ENCODE data around the gene NAA80. TPM values are rescaled to one million over a fixed set of nuclear protein-coding genes. Genes with fewer than 3 reads are reported as not detected.

Gene NAA80
- total and polyA plus RNA-seq, 2 of the 8 experiments (the other 6 are each of a cell fraction or from before 2014, with no cell fraction given): 11.3 to 16.7 TPM

DNA sequence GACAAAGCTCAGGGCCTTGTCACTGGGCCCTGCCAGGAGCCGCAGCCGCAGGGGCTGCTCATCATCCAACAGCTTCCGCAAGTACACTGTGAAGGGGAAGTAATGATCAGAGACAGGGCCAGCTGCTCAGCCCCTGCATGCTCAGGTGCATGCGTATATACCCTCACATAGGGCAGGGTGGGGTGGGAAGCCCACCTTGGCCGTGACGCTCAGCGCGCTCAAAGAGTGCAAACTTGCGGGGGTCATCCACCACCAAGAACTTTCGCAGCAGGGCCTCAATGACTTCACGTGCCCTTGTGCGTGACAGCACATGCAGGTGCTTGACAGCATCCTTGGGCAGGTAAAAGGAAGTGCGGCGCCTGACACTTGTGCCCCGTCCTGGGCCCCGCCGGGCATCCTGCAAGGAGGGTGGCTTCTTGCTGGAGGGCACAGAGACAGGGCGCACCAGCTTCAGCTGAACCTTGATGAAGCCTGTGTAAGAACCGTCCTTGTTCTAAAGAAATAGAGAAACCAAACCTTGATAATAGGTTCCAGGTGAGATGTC, 32.2 kb upstream of the NAA80 start:
- 94% methylated on average over 19 of the region's 19 CpGs; no CpG with 5 or more reads in 1 of the 2 experiments for WGBS, 2 experiments (ENCODE audit: extremely low coverage in 1 of 2, insufficient coverage in 1 of 2, insufficient read length in 1 of 2, insufficient replicate concordance in 2 of 2, low coverage in 1 of 2, low lambda C conversion rate in 2 of 2, missing lambda C conversion rate in 1 of 2)
- no peak overlapping the region for H4K91ac ChIP-seq (replicated peaks; ENCODE audit: insufficient read length, low read length)
- no peak overlapping the region for H4K5ac ChIP-seq (ENCODE audit: insufficient read length, low read depth, low read length)
- no peak overlapping the region for H2AK5ac ChIP-seq (ENCODE audit: low read depth, low read length)
- peaks cover 0 to 36% of the 10 kb centered on the region in 2 experiments; a peak in 2 of 4 replicates for H3K79me2 ChIP-seq (ENCODE audit: control insufficient read depth in 1 of 2, insufficient read depth in 2 of 2, low read length in 2 of 2)
- peaks cover 0 to 8% (median 6%) of the 10 kb centered on the region in 4 experiments; a peak in 3 of 7 replicates for H3K4me1 ChIP-seq (replicated peaks in 1 of 4; ENCODE audit: control insufficient read depth in 3 of 4, insufficient read depth in 4 of 4, low read length in 3 of 4)
- peaks cover 11% of the 10 kb centered on the region; the same call in 1 of the 2 replicates for H3K79me1 ChIP-seq (ENCODE audit: low read depth, low read length)
- no peaks in the 10 kb centered on the region for H3K9me3 ChIP-seq (ENCODE audit: insufficient read depth in 2 of 2, low read depth in 1 of 2, low read length in 1 of 2)
- no peak overlapping the region for H3K4me3 ChIP-seq (ENCODE audit: extremely low read depth in 1 of 4, insufficient read depth in 2 of 4, low read depth in 3 of 4, low read length in 4 of 4)
- no peak overlapping the region for H2BK20ac ChIP-seq (ENCODE audit: low read length)
- H2BK5ac ChIP-seq (ENCODE audit: low read depth, low read length): no peak overlapping the region
- H3K9ac ChIP-seq (replicated peaks in 1 of 4; ENCODE audit: extremely low read depth in 1 of 4, low read depth in 3 of 4, low read length in 3 of 4): no peak overlapping the region
- TF ChIP-seq SIN3A (conservative IDR thresholded peaks at IDR 0.05 in 1 of 2, IDR thresholded peaks at IDR 0.05 in 1 of 2; ENCODE audit: low read depth in 1 of 2, low read length in 2 of 2) (no peak), CBX5 (IDR thresholded peaks at IDR 0.05; ENCODE audit: low read depth, low read length) (no peak), NRF1 (IDR thresholded peaks at IDR 0.05; ENCODE audit: low read depth, low read length) (no peak), TCF12 (IDR thresholded peaks at IDR 0.05; ENCODE audit: low read depth, low read length) (no peak), RNF2 (IDR thresholded peaks at IDR 0.05; ENCODE audit: borderline replicate concordance, low read depth, low read length, missing control alignments, poor library complexity, severe bottlenecking) (no peak), TAF1 (IDR thresholded peaks at IDR 0.05; ENCODE audit: low read depth, low read length) (no peak), KDM1A (IDR thresholded peaks at IDR 0.05; ENCODE audit: borderline replicate concordance, low read length) (no peak), BACH1 (IDR thresholded peaks at IDR 0.05; ENCODE audit: low read length) (no peak), KDM4A (IDR thresholded peaks at IDR 0.05; ENCODE audit: low read depth, low read length, severe bottlenecking) (no peak), SIRT6 (IDR thresholded peaks at IDR 0.05; ENCODE audit: low read length) (no peak), SP1 (IDR thresholded peaks at IDR 0.05; ENCODE audit: low read depth, low read length) (no peak)
- H2AFZ ChIP-seq (ENCODE audit: low read length): no peak overlapping the region
- no peak overlapping the region for H3K18ac ChIP-seq (ENCODE audit: extremely low read depth, low read length)
- H3K23ac ChIP-seq (ENCODE audit: insufficient read length): no peak overlapping the region
- no peak overlapping the region for H3K14ac ChIP-seq (ENCODE audit: insufficient read length)
- H3K56ac ChIP-seq (replicated peaks; ENCODE audit: insufficient read length, low read depth, low read length): no peak overlapping the region
- no peak overlapping the region for H3K4me2 ChIP-seq (ENCODE audit: insufficient read depth in 1 of 2, low read depth in 2 of 2, low read length in 2 of 2)
- H2BK15ac ChIP-seq (ENCODE audit: low read length): no peak overlapping the region
- H3K36me3 ChIP-seq (ENCODE audit: control insufficient read depth in 2 of 4, insufficient read depth in 4 of 4, low read length in 3 of 4): peaks cover 4 to 24% (median 20%) of the 10 kb centered on the region in 4 experiments; a peak in 7 of 8 replicates
- peaks cover 14% of the 10 kb centered on the region for H3K23me2 ChIP-seq (ENCODE audit: low read depth, low read length)
- peaks cover 8 to 14% of the 10 kb centered on the region in 2 experiments for H4K20me1 ChIP-seq (replicated peaks in 1 of 2; ENCODE audit: control insufficient read depth in 1 of 2, insufficient read depth in 2 of 2, low read length in 2 of 2)
- no peak overlapping the region for H3K27ac ChIP-seq (ENCODE audit: low read depth, low read length)
- no peak overlapping the region for H2BK12ac ChIP-seq (ENCODE audit: low read depth, low read length)
- H2BK120ac ChIP-seq (replicated peaks; ENCODE audit: low read depth, low read length): no peak overlapping the region
- FAIRE-seq: no peak
- H4K8ac ChIP-seq (ENCODE audit: extremely low read depth, insufficient read depth, low read length): no peak overlapping the region
- ChIA-PET POLR2A (ENCODE audit: partially characterized antibody) (interaction anchor here (0.8 to 6.4 kb wide), 4 partner anchors 9 to 36 kb away, joined by 3 to 36 read pairs (median 10); partner anchors contain the start of genes HYAL2 and RASSF1), CTCF (ENCODE audit: partially characterized antibody) (interaction anchor here (1.1 to 1.5 kb wide), 3 partner anchors 10 to 16 kb away, joined by 3 to 4 read pairs (median 3); partner anchors contain the start of gene RASSF1)
- no peak overlapping the region for H3K4ac ChIP-seq (replicated peaks; ENCODE audit: insufficient read length, low read depth, low read length)
- no peak for DNase-seq (ENCODE audit: low read depth in 1 of 2, low spot score in 2 of 2)
- no peaks in the 10 kb centered on the region for H3K27me3 ChIP-seq (replicated peaks in 1 of 4; ENCODE audit: control insufficient read depth in 3 of 4, extremely low read depth in 1 of 4, insufficient read depth in 3 of 4, low read length in 3 of 4)

All from H1 (cell line).